ENCODE data around the gene ZNF132.

DNA sequence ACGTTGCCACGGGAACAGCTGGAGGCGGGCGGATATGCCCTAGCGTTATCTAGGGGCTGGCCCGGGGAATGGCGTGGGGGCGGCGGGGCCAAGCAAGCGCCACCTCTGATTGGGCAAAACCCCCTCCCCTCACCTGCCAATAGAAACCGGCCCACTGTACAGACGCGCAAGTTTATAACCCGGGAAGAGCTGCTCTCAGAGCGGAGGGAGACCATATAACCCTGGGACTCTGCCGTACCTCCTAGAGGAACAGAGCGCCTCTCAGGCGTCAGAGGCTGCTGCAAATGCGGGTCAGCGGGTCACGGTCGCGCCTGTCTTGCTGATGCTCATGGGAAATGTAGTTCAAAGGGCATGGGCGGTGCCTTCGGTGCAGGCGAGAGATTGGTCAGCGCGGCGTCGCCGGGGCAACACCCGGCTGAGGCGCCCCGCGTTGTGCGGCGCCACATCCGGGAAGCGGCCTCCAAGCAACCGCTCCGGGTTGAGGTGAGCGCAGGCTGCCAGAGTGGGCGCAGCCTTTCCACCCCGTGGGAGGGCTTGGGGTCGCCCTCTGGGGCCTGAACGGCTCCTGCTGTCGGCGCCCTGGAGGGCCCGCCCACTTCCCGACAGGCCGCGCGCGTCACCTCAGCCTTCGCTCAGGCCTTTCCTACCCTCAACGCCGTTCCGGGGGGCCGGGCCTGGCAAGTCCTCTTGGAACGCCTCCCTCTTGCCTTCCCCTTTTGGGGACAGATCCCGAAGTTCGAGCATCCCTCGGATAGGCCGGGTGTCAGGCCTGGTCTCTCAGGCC is 36.0 kb upstream of the ZNF132 start, which contains the start of gene ZNF446:
- TF ChIP-seq, protein P1, sequence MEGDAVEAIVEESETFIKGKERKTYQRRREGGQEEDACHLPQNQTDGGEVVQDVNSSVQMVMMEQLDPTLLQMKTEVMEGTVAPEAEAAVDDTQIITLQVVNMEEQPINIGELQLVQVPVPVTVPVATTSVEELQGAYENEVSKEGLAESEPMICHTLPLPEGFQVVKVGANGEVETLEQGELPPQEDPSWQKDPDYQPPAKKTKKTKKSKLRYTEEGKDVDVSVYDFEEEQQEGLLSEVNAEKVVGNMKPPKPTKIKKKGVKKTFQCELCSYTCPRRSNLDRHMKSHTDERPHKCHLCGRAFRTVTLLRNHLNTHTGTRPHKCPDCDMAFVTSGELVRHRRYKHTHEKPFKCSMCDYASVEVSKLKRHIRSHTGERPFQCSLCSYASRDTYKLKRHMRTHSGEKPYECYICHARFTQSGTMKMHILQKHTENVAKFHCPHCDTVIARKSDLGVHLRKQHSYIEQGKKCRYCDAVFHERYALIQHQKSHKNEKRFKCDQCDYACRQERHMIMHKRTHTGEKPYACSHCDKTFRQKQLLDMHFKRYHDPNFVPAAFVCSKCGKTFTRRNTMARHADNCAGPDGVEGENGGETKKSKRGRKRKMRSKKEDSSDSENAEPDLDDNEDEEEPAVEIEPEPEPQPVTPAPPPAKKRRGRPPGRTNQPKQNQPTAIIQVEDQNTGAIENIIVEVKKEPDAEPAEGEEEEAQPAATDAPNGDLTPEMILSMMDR (IDR thresholded peaks at IDR 0.05) = no peak
- no peak for TF ChIP-seq EZH2 (IDR thresholded peaks at IDR 0.05)

Data from neural progenitor cell (in vitro differentiated cells).